Endothelial cell of umbilical vein (primary cell): ENCODE results near the gene WDR27. TPM values are rescaled to one million over a fixed set of nuclear protein-coding genes. Genes with fewer than 3 reads are reported as not detected.

Experiments
- BruUV-seq: library from RNA; stranded (reverse); fragments of 400-500 nt; replicated peaks from 2 replicates; lab custom pipeline; 2021; lab: Mats Ljungman, UMichigan
- CTCF ChIA-PET: fragments of 300-600, 350-600 bp; sonication (Branson Sonifier 250); formaldehyde crosslinking; loops from one replicate; lab custom pipeline; 2021; ENCODE audit warnings: antibody characterized with exemption, inconsistent platforms; lab: Charles Lee
- POLR2A ChIA-PET: fragments of 300-600, 350-600 bp; sonication (Branson Sonifier 250); formaldehyde crosslinking; loops from one replicate; lab custom pipeline; 2021; ENCODE audit warnings: antibody characterized with exemption, inconsistent platforms; lab: Charles Lee
- DNase-seq: peaks from one replicate; pipeline ENCODE4 v3.0.0-alpha.2; 2011; ENCODE audit warnings: low read depth, low spot score
- FAIRE-seq: peaks from 2 replicates; lab custom pipeline; 2011; peaks lifted over from hg19 to GRCh38; lab: Jason Lieb, UNC
- H2AFZ ChIP-seq: 2 replicates; pipeline ENCODE4 v1.6.0; 2012; ENCODE audit warnings: low read depth, low read length, control low read depth, inconsistent platforms
- H3K27ac ChIP-seq: 2 replicates; pipeline ENCODE4 v1.5.1; 2011; ENCODE audit warnings: low read depth, mild to moderate bottlenecking, control low read depth, low read length, moderate library complexity; ENCODE audit not compliant: insufficient read depth
- H3K27me3 ChIP-seq, 2 experiments: 2 replicates each; pipeline versions ENCODE4 v1.6.0 to v1.6.1; 2011; ENCODE audit warnings: low read length in 2 of 2, mixed read lengths in 1 of 2; ENCODE audit not compliant: control insufficient read depth in 2 of 2, insufficient read depth in 2 of 2
- H3K36me3 ChIP-seq, 2 experiments: 2 replicates in 1 of 2; 3 replicates in 1 of 2; pipeline ENCODE4 v1.5.1; 2011; ENCODE audit warnings: low read length in 2 of 2, mild to moderate bottlenecking in 1 of 2, moderate library complexity in 1 of 2; ENCODE audit not compliant: control insufficient read depth in 2 of 2, insufficient read depth in 2 of 2; ENCODE audit errors: extremely low read depth in 1 of 2
- H3K4me1 ChIP-seq: 3 replicates; pipeline ENCODE4 v1.5.1; 2011; ENCODE audit warnings: mild to moderate bottlenecking, low read length; ENCODE audit not compliant: control insufficient read depth, insufficient read depth; ENCODE audit errors: extremely low read depth
- H3K4me2 ChIP-seq: 2 replicates; pipeline ENCODE4 v1.6.1; 2011; ENCODE audit warnings: low read length, control low read depth, mixed read lengths; ENCODE audit not compliant: insufficient read depth
- H3K4me3 ChIP-seq, 3 experiments: fragments of 200-600 bp in 1 of 3; sonication (generic), shearing (Covaris generic) in 1 of 3; replicated peaks in 1 of 3; 2 replicates each; pipeline ENCODE4 v1.5.1; 2011 to 2016; ENCODE audit warnings: control low read depth in 3 of 3, low read length in 3 of 3, mild to moderate bottlenecking in 2 of 3, inconsistent platforms in 1 of 3, low read depth in 1 of 3, moderate library complexity in 1 of 3; ENCODE audit not compliant: insufficient read depth in 1 of 3
- H3K79me2 ChIP-seq: 2 replicates; pipeline ENCODE4 v1.6.0; 2012; ENCODE audit warnings: low read length, inconsistent platforms; ENCODE audit not compliant: control insufficient read depth, insufficient read depth
- H3K9ac ChIP-seq: replicated peaks from 2 replicates; pipeline ENCODE3; 2011; ENCODE audit warnings: low read length, control low read depth; ENCODE audit not compliant: insufficient read depth; ENCODE audit errors: extremely low read depth
- H3K9me1 ChIP-seq: replicated peaks from 3 replicates; pipeline ENCODE4 v1.6.0; 2011; ENCODE audit warnings: mild to moderate bottlenecking, low read length; ENCODE audit not compliant: control insufficient read depth, insufficient read depth; ENCODE audit errors: extremely low read depth
- H3K9me3 ChIP-seq: replicated peaks from 2 replicates; pipeline ENCODE4 v1.5.1; 2012; ENCODE audit warnings: low read length, inconsistent platforms; ENCODE audit not compliant: control insufficient read depth, insufficient read depth
- H4K20me1 ChIP-seq: replicated peaks from 2 replicates; pipeline ENCODE3; 2011; ENCODE audit warnings: mild to moderate bottlenecking, low read length; ENCODE audit not compliant: control insufficient read depth, insufficient read depth; ENCODE audit errors: extremely low read depth
- EZH2 ChIP-seq: IDR thresholded peaks from 2 replicates; pipeline ENCODE4 v1.6.1; 2012; ENCODE audit warnings: borderline replicate concordance, low read depth, mild to moderate bottlenecking, moderate library complexity, low read length, inconsistent platforms; ENCODE audit not compliant: severe bottlenecking
- FOS ChIP-seq: IDR thresholded peaks from 2 replicates; pipeline ENCODE4 v1.6.1; 2011; ENCODE audit warnings: mild to moderate bottlenecking, low read length, moderate library complexity, borderline replicate concordance; ENCODE audit not compliant: insufficient read depth
- GATA2 ChIP-seq: IDR thresholded peaks from 2 replicates; pipeline ENCODE4 v1.7.0; 2011; ENCODE audit warnings: low read depth, mild to moderate bottlenecking, moderate library complexity, mixed read lengths, low read length; ENCODE audit not compliant: insufficient read length, insufficient read depth
- JUN ChIP-seq: IDR thresholded peaks from 2 replicates; pipeline ENCODE4 v1.6.1; 2011; ENCODE audit warnings: borderline replicate concordance, low read depth; ENCODE audit not compliant: insufficient read length, insufficient read depth
- MAX ChIP-seq: IDR thresholded peaks from 2 replicates; pipeline ENCODE4 v1.6.1; 2011; ENCODE audit not compliant: insufficient read depth, insufficient read length
- MYC ChIP-seq: IDR thresholded peaks from one replicate; pipeline ENCODE4 v1.6.1; 2011; ENCODE audit warnings: mild to moderate bottlenecking, low read depth, low read length
- POLR2A ChIP-seq: IDR thresholded peaks from 2 replicates; pipeline ENCODE4 v1.6.1; 2012; ENCODE audit warnings: low read depth, mild to moderate bottlenecking, control low read depth, low read length
- POLR2AphosphoS5 ChIP-seq: IDR thresholded peaks from 2 replicates; pipeline ENCODE4 v1.6.1; 2012; ENCODE audit warnings: low read depth, mild to moderate bottlenecking, control low read depth, low read length, moderate library complexity; ENCODE audit not compliant: insufficient read depth
- dilution Hi-C: fragments of 300-500 bp; cut with MboI; formaldehyde crosslinking; loops from one replicate; pipeline ENCODE4 v1.15.0; 2019; ENCODE audit warnings: low sequenced_read_pairs; ENCODE audit not compliant: extremely low pct_ligation_motif_present
- intact Hi-C: fragments of 100-400 bp; cut with micrococcal nuclease; formaldehyde crosslinking; loops from one replicate; pipeline ENCODE4 v1.10.0; 2022
- polyA plus RNA-seq, 4 experiments: library from polyadenylated mRNA; depleted of rRNA in 3 of 4; stranded (reverse) in 3 of 4; unstranded in 1 of 4; fragments of >200 nt; gene quantifications; 2 replicates each; pipeline versions ENCODE4 v1.2.1 to v1.2.3, GENCODE V29; 2011 to 2012; ENCODE audit warnings: missing spikeins in 1 of 4
- total RNA-seq: library from RNA; stranded (reverse); gene quantifications from 2 replicates; pipeline ENCODE4 v1.2.3, GENCODE V29; 2021
- TF ChIP-seq, protein P1 (sequence below), 2 donors: IDR thresholded peaks; 1 replicate in 1 of 2; 2 replicates in 1 of 2; pipeline ENCODE4 v1.5.1; 2011; ENCODE audit warnings: low read length in 2 of 2, mild to moderate bottlenecking in 2 of 2, moderate library complexity in 2 of 2, control low read depth in 1 of 2, inconsistent platforms in 1 of 2, low read depth in 1 of 2; ENCODE audit not compliant: insufficient read depth in 1 of 2; ENCODE audit errors: extremely low read depth in 1 of 2

WDR27 gene
- total and polyA plus RNA-seq, 2 donors (not counting 3 experiments of a cell fraction or from before 2014, with no cell fraction given) = 60.1 to 69.7 TPM

GRCh38 chr6:169411296-169411695, 290.5 kb downstream of the WDR27 start:
- DNase-seq (no peak), FAIRE-seq (no peak)
- Histone ChIP-seq H3K27me3 (no peaks in the 10 kb centered on the region), H3K36me3 (no peaks in the 10 kb centered on the region), H3K9ac (no peak overlapping the region), H3K79me2 (no peaks in the 10 kb centered on the region), H3K9me3 (no peaks in the 10 kb centered on the region), H3K4me2 (no peak overlapping the region), H2AFZ (no peak overlapping the region), H3K4me3 (no peak overlapping the region), H3K27ac (no peak overlapping the region), H3K9me1 (no peaks in the 10 kb centered on the region), H3K4me1 (no peaks in the 10 kb centered on the region), H4K20me1 (no peaks in the 10 kb centered on the region)
- intact Hi-C loops = no loop called here
- CTCF ChIA-PET = no interaction called here
- TF ChIP-seq MAX = no peak
- TF ChIP-seq, protein P1, sequence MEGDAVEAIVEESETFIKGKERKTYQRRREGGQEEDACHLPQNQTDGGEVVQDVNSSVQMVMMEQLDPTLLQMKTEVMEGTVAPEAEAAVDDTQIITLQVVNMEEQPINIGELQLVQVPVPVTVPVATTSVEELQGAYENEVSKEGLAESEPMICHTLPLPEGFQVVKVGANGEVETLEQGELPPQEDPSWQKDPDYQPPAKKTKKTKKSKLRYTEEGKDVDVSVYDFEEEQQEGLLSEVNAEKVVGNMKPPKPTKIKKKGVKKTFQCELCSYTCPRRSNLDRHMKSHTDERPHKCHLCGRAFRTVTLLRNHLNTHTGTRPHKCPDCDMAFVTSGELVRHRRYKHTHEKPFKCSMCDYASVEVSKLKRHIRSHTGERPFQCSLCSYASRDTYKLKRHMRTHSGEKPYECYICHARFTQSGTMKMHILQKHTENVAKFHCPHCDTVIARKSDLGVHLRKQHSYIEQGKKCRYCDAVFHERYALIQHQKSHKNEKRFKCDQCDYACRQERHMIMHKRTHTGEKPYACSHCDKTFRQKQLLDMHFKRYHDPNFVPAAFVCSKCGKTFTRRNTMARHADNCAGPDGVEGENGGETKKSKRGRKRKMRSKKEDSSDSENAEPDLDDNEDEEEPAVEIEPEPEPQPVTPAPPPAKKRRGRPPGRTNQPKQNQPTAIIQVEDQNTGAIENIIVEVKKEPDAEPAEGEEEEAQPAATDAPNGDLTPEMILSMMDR (IDR thresholded peaks at IDR 0.05; ENCODE audit: extremely low read depth in 1 of 2, insufficient read depth in 1 of 2, low read depth in 1 of 2, low read length in 2 of 2) = no peak
- no peak for TF ChIP-seq POLR2AphosphoS5
- no peak for TF ChIP-seq POLR2A
- TF ChIP-seq GATA2 = no peak
- TF ChIP-seq MYC = no peak
- TF ChIP-seq FOS = no peak
- TF ChIP-seq JUN = no peak
- no peak for TF ChIP-seq EZH2
- dilution Hi-C loops = no loop called here
- POLR2A ChIA-PET = no interaction called here
- BruUV-seq = no TSS peak
